CD4-positive, alpha-beta T cell (primary cell): ENCODE data around the gene ECT2. TPM values are rescaled to one million over a fixed set of nuclear protein-coding genes. Genes with fewer than 3 reads are reported as not detected.
A peak's percentile ranks its signal among the peaks of the same experiment; 100 is the strongest.
"Not testable (repeated sequence)": the region's sequence is repeated elsewhere in the genome, so short reads cannot be mapped to it uniquely, and the experiment has no call there.

Experiments used
- ATAC-seq: fragments of 200-7000 bp; cut with Tn5 transposase; one replicate; pipeline ENCODE4 v1.10.0; 2022; ENCODE audit warnings: mild to moderate bottlenecking; ENCODE audit not compliant: poor library complexity
- CTCF ChIA-PET: fragments of 350-600 bp; sonication (Branson Sonifier 250); formaldehyde crosslinking; loops from one replicate; lab custom pipeline; 2021; ENCODE audit warnings: antibody characterized with exemption, inconsistent platforms; lab: Charles Lee
- POLR2A ChIA-PET: fragments of 350-600 bp; sonication (Branson Sonifier 250); formaldehyde crosslinking; loops from one replicate; lab custom pipeline; 2021; ENCODE audit warnings: antibody characterized with exemption, inconsistent platforms; lab: Charles Lee
- DNase-seq, 14 experiments: peaks; one replicate each; pipeline ENCODE4 v3.0.0-alpha.2; 2013 to 2020; ENCODE audit warnings: mixed read lengths in 2 of 14
- H3K27ac ChIP-seq, 2 donors: one replicate each; pipeline versions ENCODE4 v1.5.1 to v1.7.0; 2013; ENCODE audit warnings: low read length in 2 of 2, low read depth in 1 of 2, mild to moderate bottlenecking in 1 of 2
- H3K27me3 ChIP-seq, 2 experiments: 1 replicate in 1 of 2; 2 replicates in 1 of 2; pipeline versions ENCODE4 v1.6.1 to v1.7.0; 2013; ENCODE audit warnings: low read length in 2 of 2, control low read depth in 1 of 2, mild to moderate bottlenecking in 1 of 2, moderate library complexity in 1 of 2; ENCODE audit not compliant: insufficient read depth in 2 of 2, control insufficient read depth in 1 of 2
- H3K36me3 ChIP-seq: one replicate; pipeline ENCODE4 v1.6.1; 2013; ENCODE audit warnings: low read length, control low read depth; ENCODE audit not compliant: insufficient read depth
- H3K4me1 ChIP-seq: one replicate; pipeline ENCODE4 v1.6.1; 2013; ENCODE audit warnings: low read length, control low read depth; ENCODE audit not compliant: insufficient read depth
- H3K4me3 ChIP-seq: one replicate; pipeline ENCODE4 v1.5.1; 2013; ENCODE audit warnings: mild to moderate bottlenecking, low read length, moderate library complexity
- H3K9me3 ChIP-seq, 2 experiments: 1 replicate in 1 of 2; 2 replicates in 1 of 2; pipeline versions ENCODE4 v1.6.1 to v1.7.0; 2013; ENCODE audit warnings: low read length in 2 of 2, mild to moderate bottlenecking in 2 of 2, control low read depth in 1 of 2, moderate library complexity in 1 of 2; ENCODE audit not compliant: control insufficient read depth in 1 of 2, insufficient read depth in 1 of 2
- H3K27ac Mint-ChIP-seq: one replicate; pipeline ENCODE4 v1.8.0; 2020; ENCODE audit warnings: mixed read lengths
- H3K27me3 Mint-ChIP-seq: one replicate; pipeline ENCODE4 v1.8.0; 2021; ENCODE audit warnings: mixed read lengths
- H3K36me3 Mint-ChIP-seq: one replicate; pipeline ENCODE4 v1.8.0; 2021; ENCODE audit warnings: low read depth, mixed read lengths
- H3K4me1 Mint-ChIP-seq: one replicate; pipeline ENCODE4 v1.8.0; 2021; ENCODE audit warnings: low read depth, mixed read lengths
- H3K4me3 Mint-ChIP-seq: one replicate; pipeline ENCODE4 v1.8.0; 2020; ENCODE audit warnings: mild to moderate bottlenecking, mixed read lengths
- H3K9me3 Mint-ChIP-seq: one replicate; pipeline ENCODE4 v1.8.0; 2020; ENCODE audit warnings: mixed read lengths
- CTCF ChIP-seq: fragments of 200-600 bp; IDR thresholded peaks from one replicate; pipeline ENCODE4 v1.8.0; 2022; ENCODE audit warnings: antibody characterized with exemption, mild to moderate bottlenecking
- intact Hi-C, 2 experiments: fragments of 100-400 bp; cut with DNase I in 1 of 2; cut with micrococcal nuclease in 1 of 2; formaldehyde crosslinking; loops; one replicate each; pipeline versions ENCODE4 v1.15.1 to v1.9.0; 2023 to 2025; cut with DNase I, micrococcal nuclease
- total RNA-seq, 174 experiments: library from RNA in 2 of 174; stranded (reverse) in 2 of 174; gene quantifications; one replicate each; pipeline ENCODE4 v1.2.3 and lab custom pipeline; 2021 to 2026

ECT2 gene
- total RNA-seq, 2 experiments from 2014 or later: 0.71 to 1.1 TPM

DNA sequence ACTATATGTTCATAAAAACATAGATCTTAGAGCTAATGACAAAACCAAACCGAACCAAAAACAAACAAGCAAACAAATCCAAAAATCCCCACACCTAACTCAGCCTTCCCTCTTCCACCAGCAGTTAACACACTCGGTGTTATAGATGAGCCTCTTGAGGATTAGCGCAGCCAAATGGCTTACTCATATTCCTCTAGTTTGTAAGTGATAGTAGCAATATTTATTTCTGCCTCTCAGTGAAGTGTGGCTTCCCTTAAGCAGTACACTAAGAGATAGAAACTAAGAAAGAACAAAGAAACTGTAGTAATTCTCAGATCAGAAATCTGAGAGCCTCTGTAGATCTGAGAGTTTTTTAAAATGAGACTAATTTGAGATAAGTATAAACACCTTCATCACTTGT is 37.2 kb upstream of the ECT2 start:
- H3K27me3 ChIP-seq: no peaks in the 10 kb centered on the region
- H3K4me1 Mint-ChIP-seq: peaks cover 20% of the 10 kb centered on the region
- intact Hi-C loops: loop anchor here in 1 of 2 experiments (2.0 kb wide), 1 partner anchor 33 kb away; no protein-coding TSS in a partner anchor
- no peak overlapping the region for H3K27ac ChIP-seq
- H3K36me3 ChIP-seq: no peaks in the 10 kb centered on the region
- peak overlapping the region; percentile 49 for H3K4me3 Mint-ChIP-seq
- H3K27me3 Mint-ChIP-seq: no peaks in the 10 kb centered on the region
- no peak overlapping the region for H3K27ac Mint-ChIP-seq
- no peak for ATAC-seq
- no peak overlapping the region for H3K4me3 ChIP-seq
- H3K4me1 ChIP-seq: peaks cover 14% of the 10 kb centered on the region
- no peaks in the 10 kb centered on the region for H3K9me3 ChIP-seq
- ChIA-PET POLR2A (interaction anchor here (0.8 kb wide), 2 partner anchors 25 to 118 kb away, joined by 3 read pairs; no protein-coding TSS in a partner anchor), CTCF (no interaction called here)
- peaks cover 10% of the 10 kb centered on the region for H3K36me3 Mint-ChIP-seq
- TF ChIP-seq CTCF: no peak
- no peak for DNase-seq
- H3K9me3 Mint-ChIP-seq: no peaks in the 10 kb centered on the region

DNA sequence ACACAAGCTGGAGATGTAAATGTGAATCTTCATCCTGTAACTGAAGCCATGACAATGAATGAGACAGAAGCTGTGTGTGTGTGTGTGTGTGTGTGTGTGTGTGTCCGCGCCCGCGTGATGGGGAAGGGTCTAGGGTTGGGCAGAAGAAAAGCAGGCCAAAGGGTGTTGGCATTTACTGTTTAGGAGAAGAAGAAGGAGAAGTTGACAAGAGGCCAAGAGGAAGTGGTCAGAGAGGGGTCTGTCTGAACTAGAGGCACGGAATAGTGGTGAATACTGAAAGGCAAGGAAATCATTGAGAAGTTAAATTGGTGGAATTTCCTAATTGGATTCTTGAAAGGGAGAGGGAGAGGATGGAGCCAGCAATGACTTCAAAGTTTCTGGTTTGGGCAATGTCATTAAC is 34.0 kb upstream of the ECT2 start:
- Mint-ChIP-seq H3K9me3 (no peaks in the 10 kb centered on the region), H3K4me1 (no peaks in the 10 kb centered on the region), H3K36me3 (no peaks in the 10 kb centered on the region), H3K27me3 (peaks cover 5% of the 10 kb centered on the region), H3K4me3 (no peak overlapping the region), H3K27ac (no peak overlapping the region)
- intact Hi-C loops: no loop called here
- Histone ChIP-seq H3K36me3 (no peaks in the 10 kb centered on the region), H3K27me3 (no peaks in the 10 kb centered on the region), H3K4me1 (peaks cover under 1% of the 10 kb centered on the region), H3K9me3 (no peaks in the 10 kb centered on the region), H3K4me3 (no peak overlapping the region), H3K27ac (no peak overlapping the region)
- POLR2A ChIA-PET: no interaction called here
- no peak for TF ChIP-seq CTCF
- CTCF ChIA-PET: no interaction called here
- DNase-seq (peak in 3 of 14 experiments; percentile 3 to 42 (median 40)), ATAC-seq (no peak)

GRCh38 chr3:172717493-172718088 is 32.9 kb upstream of the ECT2 start:
- H3K4me1 ChIP-seq: no peaks in the 10 kb centered on the region
- Mint-ChIP-seq H3K9me3 (no peaks in the 10 kb centered on the region), H3K27me3 (peaks cover 10% of the 10 kb centered on the region), H3K27ac (no peak overlapping the region), H3K4me3 (no peak overlapping the region), H3K4me1 (no peaks in the 10 kb centered on the region), H3K36me3 (no peaks in the 10 kb centered on the region)
- ATAC-seq (no peak), DNase-seq (peak in 3 of 14 experiments; percentile 12 to 35 (median 33))
- no peak overlapping the region for H3K4me3 ChIP-seq
- POLR2A ChIA-PET: no interaction called here
- TF ChIP-seq CTCF: peak; percentile 42
- no peaks in the 10 kb centered on the region for H3K9me3 ChIP-seq
- intact Hi-C loops: no loop called here
- CTCF ChIA-PET: no interaction called here
- no peaks in the 10 kb centered on the region for H3K27me3 ChIP-seq
- no peaks in the 10 kb centered on the region for H3K36me3 ChIP-seq
- no peak overlapping the region for H3K27ac ChIP-seq

DNA sequence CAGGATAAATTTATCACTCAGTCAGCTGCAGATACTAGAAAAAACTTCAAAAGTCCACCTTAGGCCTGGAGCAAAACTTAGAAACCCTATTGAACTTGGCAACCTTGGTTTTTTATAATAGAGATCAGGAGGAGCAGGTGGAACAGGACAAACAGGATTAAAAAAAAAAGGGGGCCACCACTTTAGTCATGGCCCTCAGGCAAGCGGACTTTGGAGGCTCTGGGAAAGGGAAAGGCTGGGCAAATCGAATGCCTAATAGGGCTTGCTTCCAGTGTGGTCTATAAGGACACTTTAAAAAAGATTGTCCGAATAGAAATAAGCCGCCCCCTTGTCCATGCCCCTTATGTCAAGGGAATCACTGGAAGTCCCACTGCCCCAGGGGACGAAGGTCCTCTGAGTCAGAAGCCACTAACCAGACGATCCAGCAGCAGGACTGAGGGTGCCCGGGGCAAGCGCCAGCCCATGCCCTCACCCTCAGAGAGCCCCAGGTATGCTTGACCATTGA is 27.9 kb upstream of the ECT2 start:
- peaks cover 10% of the 10 kb centered on the region for H3K27me3 Mint-ChIP-seq
- intact Hi-C loops, H3K36me3 ChIP-seq, H3K4me1 ChIP-seq, H3K27ac Mint-ChIP-seq, H3K9me3 Mint-ChIP-seq, H3K36me3 Mint-ChIP-seq, POLR2A ChIA-PET, H3K4me3 Mint-ChIP-seq, ATAC-seq, H3K27ac ChIP-seq, H3K9me3 ChIP-seq, H3K4me3 ChIP-seq, CTCF ChIA-PET, H3K27me3 ChIP-seq, H3K4me1 Mint-ChIP-seq, DNase-seq: not testable (repeated sequence)
